H1 (cell line): ENCODE measurements around the gene DDX23. TPM values are rescaled to one million over a fixed set of nuclear protein-coding genes. Genes with fewer than 3 reads are reported as not detected.

Experiments used
- ASH2L ChIP-seq: fragments of 200-600, 300-600 bp; sonication (generic); IDR thresholded peaks from one replicate; pipeline ENCODE4 v1.7.1; 2017; ENCODE audit warnings: low read length
- ATF2 ChIP-seq: IDR thresholded peaks from 2 replicates; pipeline ENCODE4 v1.6.1; 2012; ENCODE audit warnings: low read length, inconsistent platforms
- CHD1 ChIP-seq: IDR thresholded peaks from 2 replicates; pipeline ENCODE4 v1.6.1; 2012; ENCODE audit warnings: low read depth, low read length, improper control_type of control experiment
- CHD7 ChIP-seq: fragments of 300-600 bp; sonication (generic); IDR thresholded peaks from 2 replicates; pipeline ENCODE4 v1.7.1; 2012; ENCODE audit warnings: low read length, moderate library complexity, mild to moderate bottlenecking, inconsistent platforms; ENCODE audit not compliant: insufficient replicate concordance
- EP300 ChIP-seq, 2 experiments: IDR thresholded peaks; 1 replicate in 1 of 2; 2 replicates in 1 of 2; pipeline ENCODE4 v1.6.1; 2011 to 2012; ENCODE audit warnings: low read depth in 2 of 2, low read length in 2 of 2, mild to moderate bottlenecking in 2 of 2, borderline replicate concordance in 1 of 2, inconsistent platforms in 1 of 2, moderate library complexity in 1 of 2
- POLR2AphosphoS5 ChIP-seq: IDR thresholded peaks from 2 replicates; pipeline ENCODE4 v1.6.1; 2011; ENCODE audit warnings: low read depth, low read length
- RAD21 ChIP-seq, 2 experiments: IDR thresholded peaks in 1 of 2; conservative IDR thresholded peaks in 1 of 2; 2 replicates each; pipeline ENCODE4 v1.6.1; 2011; ENCODE audit warnings: low read depth in 2 of 2, low read length in 2 of 2, improper control_type of control experiment in 1 of 2, inconsistent platforms in 1 of 2, mild to moderate bottlenecking in 1 of 2, moderate library complexity in 1 of 2
- RBBP5 ChIP-seq: IDR thresholded peaks from 2 replicates; pipeline ENCODE4 v1.7.1; 2012; ENCODE audit warnings: low read depth, mild to moderate bottlenecking, inconsistent platforms, low read length, moderate library complexity, borderline replicate concordance
- SUZ12 ChIP-seq: fragments of 200-600 bp; sonication (generic); IDR thresholded peaks from 2 replicates; pipeline ENCODE4 v1.6.1; 2012; ENCODE audit warnings: mild to moderate bottlenecking, inconsistent platforms, low read length, moderate library complexity, mixed read lengths
- YY1 ChIP-seq: IDR thresholded peaks from 2 replicates; pipeline ENCODE4 v1.6.1; 2011; ENCODE audit warnings: low read depth, mild to moderate bottlenecking, low read length
- polyA plus RNA-seq, 7 experiments: library from polyadenylated mRNA; depleted of rRNA in 3 of 7; stranded (reverse) in 5 of 7; unstranded in 2 of 7; fragments of >200 nt in 5 of 7; fragments of 200-250 nt in 2 of 7; gene quantifications; 1 replicate in 5 of 7; 2 replicates in 1 of 7; 4 replicates in 1 of 7; pipeline versions ENCODE4 v1.2.1 to v1.2.3, GENCODE V29; 2011 to 2013; ENCODE audit warnings: missing spikeins in 2 of 7, mixed read lengths in 2 of 7
- total RNA-seq: library from RNA; stranded (reverse); fragmentation: NEBNext Ultra II Directional; extraction: Animal tissue kit (Norgen Biotek cat#: 25700); gene quantifications from 2 replicates; pipeline ENCODE4 v1.2.1, GENCODE V29; 2021

Gene DDX23
- total and polyA plus RNA-seq, 2 of the 8 experiments (the other 6 are each of a cell fraction or from before 2014, with no cell fraction given): 43.5 to 107 TPM

DNA sequence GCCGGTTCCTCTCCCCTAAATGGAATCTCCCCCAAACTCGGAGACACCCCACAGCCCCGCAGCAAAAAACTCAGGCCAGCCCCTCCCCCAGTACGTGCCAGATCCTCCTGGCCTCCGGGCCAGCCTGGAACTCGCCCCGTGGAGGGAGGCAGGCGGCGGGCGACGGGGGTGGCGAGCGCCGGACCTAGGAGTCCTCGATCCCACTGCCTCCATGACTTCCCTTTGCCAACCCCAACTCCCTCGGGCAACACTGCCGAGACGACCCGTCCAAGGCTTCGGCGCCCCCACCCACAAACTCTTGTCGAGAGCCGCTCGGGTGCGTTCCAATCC, 63.5 kb downstream of the DDX23 start (continued):
- TF ChIP-seq CHD7 (no peak), RBBP5 (peak; percentile 84; the same call in 1 of the 2 replicates), ATF2 (no peak), RAD21 (IDR thresholded peaks at IDR 0.05 in 1 of 2, conservative IDR thresholded peaks at IDR 0.05 in 1 of 2; ENCODE audit: low read depth in 2 of 2, low read length in 2 of 2) (no peak), ASH2L (peak; percentile 77), SUZ12 (no peak), POLR2AphosphoS5 (no peak), EP300 (IDR thresholded peaks at IDR 0.05; ENCODE audit: borderline replicate concordance in 1 of 2, low read depth in 2 of 2, low read length in 2 of 2) (no peak), YY1 (no peak), CHD1 (no peak)
